Measurements from ENCODE around the gene THRB. TPM values are rescaled to one million over a fixed set of nuclear protein-coding genes. Genes with fewer than 3 reads are reported as not detected.
"Not testable (repeated sequence)": the region's sequence is repeated elsewhere in the genome, so short reads cannot be mapped to it uniquely, and the experiment has no call there.

THRB gene
- total and polyA plus RNA-seq, 2 experiments from 2014 or later, result 0.49 to 0.57 TPM

DNA sequence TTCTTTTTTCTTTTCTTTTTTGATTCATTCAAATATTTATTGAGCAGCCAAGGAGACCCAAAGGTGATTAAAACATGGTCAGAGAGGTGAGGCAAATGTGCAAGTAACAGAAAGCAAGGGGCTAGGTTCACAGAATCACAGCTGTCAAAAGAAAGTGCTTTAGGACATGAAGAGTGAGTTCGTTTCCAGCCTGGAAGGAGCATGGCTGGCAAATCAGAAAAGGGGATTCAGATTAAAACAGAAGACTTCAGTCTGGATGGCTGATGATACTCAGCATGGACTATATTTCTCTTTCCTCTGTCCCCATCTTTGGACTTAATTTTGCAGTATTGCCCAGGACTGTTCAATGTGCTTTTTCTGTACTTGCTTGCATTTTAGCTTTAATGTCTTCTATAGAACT, 398.4 kb downstream of the THRB start:
- H3K9me3 ChIP-seq (ENCODE audit: low read depth), result no peaks in the 10 kb centered on the region
- DNase-seq (ENCODE audit: low read depth in 1 of 2, low spot score in 1 of 2), result no peak
- TF ChIP-seq, protein P1, sequence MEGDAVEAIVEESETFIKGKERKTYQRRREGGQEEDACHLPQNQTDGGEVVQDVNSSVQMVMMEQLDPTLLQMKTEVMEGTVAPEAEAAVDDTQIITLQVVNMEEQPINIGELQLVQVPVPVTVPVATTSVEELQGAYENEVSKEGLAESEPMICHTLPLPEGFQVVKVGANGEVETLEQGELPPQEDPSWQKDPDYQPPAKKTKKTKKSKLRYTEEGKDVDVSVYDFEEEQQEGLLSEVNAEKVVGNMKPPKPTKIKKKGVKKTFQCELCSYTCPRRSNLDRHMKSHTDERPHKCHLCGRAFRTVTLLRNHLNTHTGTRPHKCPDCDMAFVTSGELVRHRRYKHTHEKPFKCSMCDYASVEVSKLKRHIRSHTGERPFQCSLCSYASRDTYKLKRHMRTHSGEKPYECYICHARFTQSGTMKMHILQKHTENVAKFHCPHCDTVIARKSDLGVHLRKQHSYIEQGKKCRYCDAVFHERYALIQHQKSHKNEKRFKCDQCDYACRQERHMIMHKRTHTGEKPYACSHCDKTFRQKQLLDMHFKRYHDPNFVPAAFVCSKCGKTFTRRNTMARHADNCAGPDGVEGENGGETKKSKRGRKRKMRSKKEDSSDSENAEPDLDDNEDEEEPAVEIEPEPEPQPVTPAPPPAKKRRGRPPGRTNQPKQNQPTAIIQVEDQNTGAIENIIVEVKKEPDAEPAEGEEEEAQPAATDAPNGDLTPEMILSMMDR (IDR thresholded peaks at IDR 0.05; ENCODE audit: low read depth, low read length), result no peak
- H3K36me3 ChIP-seq, result no peaks in the 10 kb centered on the region
- no peaks in the 10 kb centered on the region for H3K27me3 ChIP-seq
- no peak overlapping the region for H3K4me3 ChIP-seq
- H3K27ac ChIP-seq, result no peak overlapping the region
- no peaks in the 10 kb centered on the region for H3K4me1 ChIP-seq (ENCODE audit: low read depth)

- not testable (repeated sequence) for DNase-seq (ENCODE audit: low read depth in 1 of 2, low spot score in 1 of 2); H3K27me3 ChIP-seq
Measured at GRCh38 chr3:24094818-24095217, 399.8 kb downstream of the THRB start.

GRCh38 chr3:24088782-24089181, 405.9 kb downstream of the THRB start:
- Histone ChIP-seq H3K36me3 (no peaks in the 10 kb centered on the region), H3K27ac (no peak overlapping the region), H3K4me3 (no peak overlapping the region), H3K9me3 (ENCODE audit: low read depth) (no peaks in the 10 kb centered on the region), H3K27me3 (no peaks in the 10 kb centered on the region), H3K4me1 (ENCODE audit: low read depth) (no peaks in the 10 kb centered on the region)
- peak in 1 of 2 donors; percentile 58 for DNase-seq (ENCODE audit: low read depth in 1 of 2, low spot score in 1 of 2)
- TF ChIP-seq, protein P1 (IDR thresholded peaks at IDR 0.05; ENCODE audit: low read depth, low read length), result peak; percentile 65

More at GRCh38 chr3:24094818-24095217, 399.8 kb downstream of the THRB start:
- H3K36me3 ChIP-seq; H3K4me3 ChIP-seq; H3K4me1 ChIP-seq (ENCODE audit: low read depth); H3K27ac ChIP-seq; H3K9me3 ChIP-seq (ENCODE audit: low read depth): not testable (repeated sequence)

- DNase-seq (ENCODE audit: low read depth in 1 of 2, low spot score in 1 of 2), result no peak
- H3K27ac ChIP-seq, result no peak overlapping the region
- TF ChIP-seq, protein P1 (IDR thresholded peaks at IDR 0.05; ENCODE audit: low read depth, low read length), result no peak
- H3K27me3 ChIP-seq, result no peaks in the 10 kb centered on the region
- no peaks in the 10 kb centered on the region for H3K9me3 ChIP-seq (ENCODE audit: low read depth)
- H3K4me3 ChIP-seq, result no peak overlapping the region
- no peaks in the 10 kb centered on the region for H3K4me1 ChIP-seq (ENCODE audit: low read depth)
- no peaks in the 10 kb centered on the region for H3K36me3 ChIP-seq
Measured at GRCh38 chr3:24087469-24087868, 407.2 kb downstream of the THRB start.

GRCh38 chr3:24086617-24087404, 407.8 kb downstream of the THRB start:
- Histone ChIP-seq H3K9me3 (ENCODE audit: low read depth) (no peaks in the 10 kb centered on the region), H3K4me3 (no peak overlapping the region), H3K27ac (no peak overlapping the region), H3K27me3 (no peaks in the 10 kb centered on the region), H3K36me3 (no peaks in the 10 kb centered on the region), H3K4me1 (ENCODE audit: low read depth) (no peaks in the 10 kb centered on the region)
- peak in 1 of 2 donors; percentile 65 for DNase-seq (ENCODE audit: low read depth in 1 of 2, low spot score in 1 of 2)
- TF ChIP-seq, protein P1 (IDR thresholded peaks at IDR 0.05; ENCODE audit: low read depth, low read length), result no peak

DNA sequence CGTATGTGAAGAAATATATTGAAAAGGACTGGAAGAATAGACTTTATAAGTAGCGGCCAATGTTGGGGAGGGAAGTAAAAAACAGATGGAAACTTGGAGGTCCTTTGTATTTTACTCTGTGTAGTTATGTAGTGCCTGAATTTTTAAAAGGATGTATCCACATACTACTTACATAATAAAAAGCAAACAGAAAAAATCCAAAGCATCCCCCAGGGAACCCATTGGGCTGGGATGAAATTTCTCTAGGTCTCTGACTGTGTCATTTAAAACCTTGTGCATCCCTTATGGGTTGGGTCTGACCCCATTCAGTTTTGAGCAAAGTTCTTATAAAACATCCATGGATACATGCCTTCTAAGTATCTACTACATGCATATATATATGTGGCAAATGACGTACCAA, 408.4 kb downstream of the THRB start:
- H3K27ac ChIP-seq, result no peak overlapping the region
- TF ChIP-seq, protein P1 (IDR thresholded peaks at IDR 0.05; ENCODE audit: low read depth, low read length), result no peak
- H3K4me3 ChIP-seq, result no peak overlapping the region
- H3K4me1 ChIP-seq (ENCODE audit: low read depth), result no peaks in the 10 kb centered on the region
- no peak for DNase-seq (ENCODE audit: low read depth in 1 of 2, low spot score in 1 of 2)
- H3K27me3 ChIP-seq, result no peaks in the 10 kb centered on the region
- H3K36me3 ChIP-seq, result no peaks in the 10 kb centered on the region
- H3K9me3 ChIP-seq (ENCODE audit: low read depth), result no peaks in the 10 kb centered on the region
